Right atrium auricular region (tissue), 2 donors: ENCODE measurements around the gene TAS2R40. TPM values are rescaled to one million over a fixed set of nuclear protein-coding genes. Genes with fewer than 3 reads are reported as not detected.

ENCODE experiments used
- total RNA-seq, 2 donors: library from RNA; depleted of rRNA; stranded (reverse); fragments of >200 nt; gene quantifications; one replicate each; pipeline ENCODE4 v1.1.0, GENCODE V29; 2016

Gene TAS2R40
- total RNA-seq, 2 donors from 2014 or later, result not detected

Other genes with a start within 250 kb of the TAS2R40 start
- not detected for gene OR9A2, start 194.9 kb upstream of the TAS2R40 start, total RNA-seq
- not detected for gene OR6V1, start 169.7 kb upstream of the TAS2R40 start, total RNA-seq
- gene PIP, start 90.0 kb upstream of the TAS2R40 start, total RNA-seq, result not detected
- gene TAS2R39, start 38.6 kb upstream of the TAS2R40 start, total RNA-seq, result not detected
- gene GSTK1, start 41.4 kb downstream of the TAS2R40 start, total RNA-seq, result 100 to 1,000 TPM; 169 to 270 TPM
- 10 to 100 TPM in 1 of 2 donors, 1 to 10 TPM in 1; 7.8 to 12.3 TPM for gene TMEM139, start 62.9 kb downstream of the TAS2R40 start, total RNA-seq
- 1 to 10 TPM; 5.2 to 7.6 TPM for gene CASP2, start 66.3 kb downstream of the TAS2R40 start, total RNA-seq
- gene CLCN1, start 94.1 kb downstream of the TAS2R40 start, total RNA-seq, result not detected
- gene FAM131B, start 140.7 kb downstream of the TAS2R40 start, total RNA-seq, result under 1 TPM; 0.08 to 0.48 TPM
- gene ZYX, start 159.3 kb downstream of the TAS2R40 start, total RNA-seq, result 10 to 100 TPM; 48.3 to 93.7 TPM
- gene EPHA1, start 186.8 kb downstream of the TAS2R40 start, total RNA-seq, result under 1 TPM in 1 of 2 donors, not detected in 1; 0.71 TPM
- not detected for gene TAS2R60, start 221.4 kb downstream of the TAS2R40 start, total RNA-seq